Psoas muscle (tissue), 8 donors: ENCODE results near the gene CCDC197. TPM values are rescaled to one million over a fixed set of nuclear protein-coding genes. Genes with fewer than 3 reads are reported as not detected.

Source experiments
- ATAC-seq, 4 donors: fragments of 200-7000 bp; cut with Tn5 transposase; one replicate each; pipeline ENCODE4 v1.9.1; 2020; ENCODE audit warnings: moderate library complexity in 3 of 4, mild to moderate bottlenecking in 2 of 4
- DNase-seq, 2 donors: peaks; one replicate each; pipeline ENCODE4 v3.0.0-alpha.2; 2020
- H3K27ac ChIP-seq: fragments of 200-600 bp; one replicate; pipeline ENCODE4 v1.8.0; 2022
- H3K27me3 ChIP-seq, 3 donors: fragments of 200-600 bp in 1 of 3; one replicate each; pipeline versions ENCODE4 v1.6.1 to v1.8.0; 2013 to 2022; ENCODE audit warnings: low read length in 2 of 3, mild to moderate bottlenecking in 2 of 3, moderate library complexity in 1 of 3; ENCODE audit not compliant: insufficient read depth in 3 of 3
- H3K36me3 ChIP-seq, 2 donors: fragments of 200-600 bp in 1 of 2; one replicate each; pipeline versions ENCODE4 v1.6.1 to v1.8.0; 2013 to 2022; ENCODE audit warnings: low read depth in 1 of 2, mild to moderate bottlenecking in 1 of 2, moderate library complexity in 1 of 2; ENCODE audit not compliant: insufficient read depth in 1 of 2
- H3K4me1 ChIP-seq: fragments of 200-600 bp; one replicate; pipeline ENCODE4 v1.8.0; 2022
- H3K4me3 ChIP-seq: fragments of 200-600 bp; one replicate; pipeline ENCODE4 v1.8.0; 2022; ENCODE audit warnings: mild to moderate bottlenecking
- H3K9me3 ChIP-seq: fragments of 200-600 bp; one replicate; pipeline ENCODE4 v1.8.0; 2022
- WGBS, 3 donors: extraction: QIAGEN DNeasy Blood & Tissue Kit; methylation state at CpG; one replicate each; pipeline versions ENCODE4 v1.1.6 to v1.1.7; 2013; 5-methylcytosine and 5-hydroxymethylcytosine counted together
- intact Hi-C, 2 donors: fragments of 100-400 bp; cut with DNase I; formaldehyde crosslinking; loops; one replicate each; pipeline versions ENCODE4 v1.11.0 to v1.14.2; 2022
- polyA plus RNA-seq, 3 donors: library from polyadenylated mRNA; stranded (reverse); fragments of 200-250 nt; gene quantifications; one replicate each; pipeline ENCODE4 v1.2.3, GENCODE V29; 2013
- total RNA-seq, 4 donors: library from RNA; stranded (reverse); fragmentation: NEBNext Ultra II Directional in 2 of 4; extraction: Animal tissue kit (Norgen Biotek cat#: 25700) in 2 of 4; gene quantifications; one replicate each; pipeline versions ENCODE4 v1.2.1 to v1.2.4, GENCODE V29; 2021 to 2023
- TF ChIP-seq, protein P1 (sequence below): fragments of 200-600 bp; IDR thresholded peaks from one replicate; pipeline ENCODE4 v1.8.0; 2022; ENCODE audit warnings: antibody characterized with exemption
- donor health status: healthy with polysubstance abuse.
- donor health status: DM: no; HTN: no; CAD: no; lungs with moderate emphysema.
- donor health status: Bipolar disorder and iron deficiency.
- donor health status: healthy.
- donor health status: DM: yes; HTN: yes; CAD: no.
- donor health status: DM: no; HTN: no; CAD: no.
- donor health status: DM: no; HTN: no; CAD: no.
- donor health status: DM: yes; HTN: yes; CAD: no.

Gene CCDC197
- total and polyA plus RNA-seq, 7 donors: 0.04 to 3.9 (median 0.71) TPM

DNA sequence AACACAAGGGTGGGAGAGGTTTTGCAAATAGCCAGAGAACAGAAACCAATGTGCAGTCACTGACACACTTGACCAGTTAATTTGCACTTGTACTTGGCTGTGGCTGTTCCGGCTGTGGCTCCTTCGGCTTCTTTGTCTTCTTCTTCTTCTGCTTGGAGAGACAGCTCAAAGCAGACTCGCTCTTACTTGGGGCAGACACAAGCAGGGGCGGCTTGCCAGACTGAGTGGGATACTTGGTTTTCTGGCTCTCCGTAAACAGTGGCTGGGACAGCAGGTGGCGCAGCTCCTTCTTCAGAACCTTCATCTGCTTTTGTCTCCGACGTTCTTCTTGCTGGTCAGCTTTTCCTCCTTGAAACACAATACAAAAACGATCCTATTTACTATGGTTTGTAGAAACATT is 54.0 kb downstream of the CCDC197 start:
- ATAC-seq (peak in 1 of 4 donors; percentile 48), DNase-seq (no peak)
- Histone ChIP-seq H3K27ac (no peak overlapping the region), H3K4me3 (no peak overlapping the region), H3K9me3 (no peaks in the 10 kb centered on the region), H3K4me1 (peaks cover 26% of the 10 kb centered on the region), H3K27me3 (no peaks in the 10 kb centered on the region), H3K36me3 (peaks cover 9 to 96% of the 10 kb centered on the region in 2 donors)
- TF ChIP-seq, protein P1, sequence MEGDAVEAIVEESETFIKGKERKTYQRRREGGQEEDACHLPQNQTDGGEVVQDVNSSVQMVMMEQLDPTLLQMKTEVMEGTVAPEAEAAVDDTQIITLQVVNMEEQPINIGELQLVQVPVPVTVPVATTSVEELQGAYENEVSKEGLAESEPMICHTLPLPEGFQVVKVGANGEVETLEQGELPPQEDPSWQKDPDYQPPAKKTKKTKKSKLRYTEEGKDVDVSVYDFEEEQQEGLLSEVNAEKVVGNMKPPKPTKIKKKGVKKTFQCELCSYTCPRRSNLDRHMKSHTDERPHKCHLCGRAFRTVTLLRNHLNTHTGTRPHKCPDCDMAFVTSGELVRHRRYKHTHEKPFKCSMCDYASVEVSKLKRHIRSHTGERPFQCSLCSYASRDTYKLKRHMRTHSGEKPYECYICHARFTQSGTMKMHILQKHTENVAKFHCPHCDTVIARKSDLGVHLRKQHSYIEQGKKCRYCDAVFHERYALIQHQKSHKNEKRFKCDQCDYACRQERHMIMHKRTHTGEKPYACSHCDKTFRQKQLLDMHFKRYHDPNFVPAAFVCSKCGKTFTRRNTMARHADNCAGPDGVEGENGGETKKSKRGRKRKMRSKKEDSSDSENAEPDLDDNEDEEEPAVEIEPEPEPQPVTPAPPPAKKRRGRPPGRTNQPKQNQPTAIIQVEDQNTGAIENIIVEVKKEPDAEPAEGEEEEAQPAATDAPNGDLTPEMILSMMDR: peak; percentile 22
- intact Hi-C loops: no loop called here
- WGBS, 3 donors: 55 to 68% (median 58%) methylated on average over 9 of the region's 9 CpGs

DNA sequence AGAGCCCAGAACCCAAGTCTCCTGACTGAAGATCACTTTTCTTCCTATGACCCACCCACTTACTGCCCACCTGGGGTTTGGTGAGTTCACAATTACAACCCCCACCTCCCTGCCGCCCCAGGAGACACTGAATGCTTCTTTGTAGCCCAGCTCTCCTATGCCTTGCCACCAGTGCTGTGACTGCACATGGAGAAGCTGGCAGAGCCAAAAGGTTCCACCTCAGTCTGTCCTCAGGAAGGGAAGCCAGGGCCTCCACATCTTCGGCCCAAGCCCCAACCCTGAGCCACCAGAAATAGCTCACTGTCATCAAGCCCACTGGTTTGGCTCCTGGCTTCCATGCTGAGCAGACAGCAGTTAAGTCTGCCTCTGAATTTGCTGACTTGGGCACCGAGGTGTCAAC is 54.7 kb downstream of the CCDC197 start:
- ATAC-seq (peak; percentile 66 to 80 (median 75)), DNase-seq (no peak)
- intact Hi-C loops: no loop called here
- H3K4me1 ChIP-seq: peaks cover 28% of the 10 kb centered on the region
- TF ChIP-seq, protein P1: no peak
- peak overlapping the region; percentile 51 for H3K27ac ChIP-seq
- H3K36me3 ChIP-seq: peaks cover 13 to 96% of the 10 kb centered on the region in 2 donors
- H3K9me3 ChIP-seq: no peaks in the 10 kb centered on the region
- H3K27me3 ChIP-seq: no peaks in the 10 kb centered on the region
- 41 to 71% (median 42%) methylated on average over 3 of the region's 3 CpGs for WGBS, 3 donors
- H3K4me3 ChIP-seq: no peak overlapping the region

DNA sequence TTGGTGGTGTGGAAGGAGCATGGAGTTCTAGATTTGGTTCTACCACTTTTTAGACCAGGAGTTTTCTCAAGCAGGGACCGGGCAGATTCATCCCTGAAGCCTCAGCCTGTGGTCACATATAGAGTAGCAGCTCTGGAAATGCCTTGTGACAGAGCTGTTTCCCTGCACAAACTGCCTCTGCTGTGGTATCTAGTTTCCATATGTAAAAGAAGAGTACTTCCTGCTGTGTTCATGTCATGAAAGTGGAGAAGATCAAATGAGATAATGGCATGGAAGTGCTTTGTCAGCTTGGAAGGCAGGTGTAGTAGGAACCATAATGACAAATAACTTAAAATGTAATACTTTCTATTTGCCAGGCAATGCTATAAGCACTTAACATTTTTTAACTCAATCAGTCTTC is 55.1 kb downstream of the CCDC197 start:
- no peaks in the 10 kb centered on the region for H3K9me3 ChIP-seq
- TF ChIP-seq, protein P1: no peak
- ATAC-seq (peak in 1 of 4 donors; percentile 5), DNase-seq (no peak)
- H3K36me3 ChIP-seq: peaks cover 14 to 96% of the 10 kb centered on the region in 2 donors
- intact Hi-C loops: no loop called here
- H3K4me1 ChIP-seq: peaks cover 32% of the 10 kb centered on the region
- no peak overlapping the region for H3K4me3 ChIP-seq
- WGBS, 3 donors: 60 to 97% (median 86%) methylated on average over 1 of the region's 1 CpG
- H3K27me3 ChIP-seq: no peaks in the 10 kb centered on the region
- H3K27ac ChIP-seq: peak overlapping the region; percentile 51

DNA sequence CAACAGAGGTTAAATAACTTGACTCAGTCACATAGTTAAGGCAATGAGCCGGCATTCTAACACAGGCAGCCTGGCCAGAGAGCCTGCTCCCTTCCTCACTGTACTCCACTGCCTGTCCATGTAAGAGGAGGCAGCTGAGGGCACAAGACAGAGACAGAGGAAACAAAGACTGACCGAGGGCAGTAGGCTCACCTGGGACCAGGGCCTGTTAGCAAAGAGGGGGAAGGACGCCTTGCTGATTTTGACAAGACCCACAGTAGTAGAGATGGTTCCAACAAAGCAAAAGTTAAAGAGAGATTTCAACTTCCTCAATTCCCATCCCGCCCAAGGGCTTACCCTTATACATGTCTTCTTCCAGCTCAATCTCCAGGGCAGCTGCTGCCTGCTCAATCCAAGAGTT is 55.6 kb downstream of the CCDC197 start:
- DNase-seq (no peak), ATAC-seq (peak; percentile 48 to 60 (median 54))
- no peak overlapping the region for H3K4me3 ChIP-seq
- H3K27ac ChIP-seq: peak overlapping the region; percentile 51
- peaks cover 14 to 96% of the 10 kb centered on the region in 2 donors for H3K36me3 ChIP-seq
- TF ChIP-seq, protein P1: no peak
- no peaks in the 10 kb centered on the region for H3K9me3 ChIP-seq
- H3K27me3 ChIP-seq: no peaks in the 10 kb centered on the region
- peaks cover 35% of the 10 kb centered on the region for H3K4me1 ChIP-seq
- intact Hi-C loops: no loop called here
- 66 to 90% (median 74%) methylated on average over 4 of the region's 4 CpGs for WGBS, 3 donors

DNA sequence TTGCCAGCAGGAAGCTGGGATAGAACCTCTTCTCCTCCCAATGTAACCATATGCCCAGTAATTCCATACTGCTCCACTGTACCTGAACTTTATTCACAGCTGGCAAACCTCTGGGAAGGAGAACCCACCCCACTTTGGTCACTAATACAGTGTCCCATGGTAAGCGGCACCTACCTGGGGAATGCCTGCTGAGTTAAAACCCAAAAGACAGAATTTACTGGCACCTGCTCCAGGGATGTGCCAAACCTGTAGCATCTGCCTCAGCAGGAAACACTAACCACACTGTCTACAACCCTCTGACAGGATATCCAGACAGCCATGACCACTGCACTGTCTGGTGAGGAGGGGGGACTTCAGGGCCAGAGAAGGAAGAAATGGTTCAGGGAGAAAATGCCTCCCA is 57.3 kb downstream of the CCDC197 start:
- intact Hi-C loops: no loop called here
- TF ChIP-seq, protein P1: no peak
- no peak for DNase-seq
- H3K27me3 ChIP-seq: no peaks in the 10 kb centered on the region
- peaks cover 41% of the 10 kb centered on the region for H3K4me1 ChIP-seq
- WGBS, 3 donors: 98 to 100% (median 100%) methylated on average over 1 of the region's 1 CpG
- H3K4me3 ChIP-seq: no peak overlapping the region
- H3K36me3 ChIP-seq: peaks cover 8 to 96% of the 10 kb centered on the region in 2 donors
- ATAC-seq: no peak
- no peaks in the 10 kb centered on the region for H3K9me3 ChIP-seq
- no peak overlapping the region for H3K27ac ChIP-seq
